ENCODE results near the gene ATP5F1C. TPM values are rescaled to one million over a fixed set of nuclear protein-coding genes. Genes with fewer than 3 reads are reported as not detected.

Gene ATP5F1C
- total RNA-seq, 1 experiment from 2014 or later: 197 TPM

DNA sequence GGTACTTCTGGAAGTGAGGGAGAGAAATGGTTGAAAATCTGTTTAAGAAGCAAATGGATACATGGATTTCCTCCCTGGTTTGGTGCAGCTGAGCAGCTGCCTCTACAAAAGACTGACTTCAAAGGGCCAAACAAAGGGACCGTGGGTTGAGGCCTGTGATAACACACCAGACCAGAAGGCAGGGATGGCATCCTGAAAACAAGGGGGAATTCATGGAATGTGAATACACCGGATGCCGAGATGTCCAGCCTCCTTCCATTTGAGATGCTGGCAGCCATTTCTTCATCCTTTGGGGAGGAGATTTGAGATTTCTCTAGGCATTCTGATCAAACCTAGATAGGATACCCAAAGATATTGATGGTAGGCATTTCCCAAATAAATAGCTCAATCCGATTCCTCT lies 67.2 kb downstream of the ATP5F1C start:
- Histone ChIP-seq H3K27me3 (no peaks in the 10 kb centered on the region), H3K4me1 (no peaks in the 10 kb centered on the region), H3K9me3 (replicated peaks) (no peaks in the 10 kb centered on the region), H3K36me3 (no peaks in the 10 kb centered on the region), H3K27ac (no peak overlapping the region), H3K4me3 (no peak overlapping the region)
- peak; percentile 6 to 9 for DNase-seq

DNA sequence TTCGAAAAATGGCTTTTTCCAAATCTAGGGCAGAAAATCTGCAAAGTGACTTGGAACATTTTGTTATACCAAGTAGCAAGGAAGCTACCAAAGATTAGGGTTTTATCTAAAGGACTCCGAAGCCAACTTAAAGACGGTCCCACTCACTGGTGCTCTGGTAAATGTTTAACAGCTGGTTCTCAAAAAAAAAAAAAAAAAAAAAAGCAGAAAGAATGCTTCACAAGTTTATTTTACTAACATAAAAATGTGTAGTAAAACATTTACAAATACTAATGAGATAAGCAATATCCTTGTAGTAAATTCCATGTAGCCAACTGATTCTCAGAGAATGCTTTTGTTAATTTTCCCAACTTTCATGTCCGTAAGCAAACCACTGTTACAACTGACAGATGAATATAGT lies 68.7 kb downstream of the ATP5F1C start:
- H3K4me3 ChIP-seq: no peak overlapping the region
- H3K27ac ChIP-seq: no peak overlapping the region
- no peaks in the 10 kb centered on the region for H3K36me3 ChIP-seq
- H3K9me3 ChIP-seq (replicated peaks): no peaks in the 10 kb centered on the region
- no peaks in the 10 kb centered on the region for H3K27me3 ChIP-seq
- H3K4me1 ChIP-seq: no peaks in the 10 kb centered on the region
- no peak for DNase-seq

DNA sequence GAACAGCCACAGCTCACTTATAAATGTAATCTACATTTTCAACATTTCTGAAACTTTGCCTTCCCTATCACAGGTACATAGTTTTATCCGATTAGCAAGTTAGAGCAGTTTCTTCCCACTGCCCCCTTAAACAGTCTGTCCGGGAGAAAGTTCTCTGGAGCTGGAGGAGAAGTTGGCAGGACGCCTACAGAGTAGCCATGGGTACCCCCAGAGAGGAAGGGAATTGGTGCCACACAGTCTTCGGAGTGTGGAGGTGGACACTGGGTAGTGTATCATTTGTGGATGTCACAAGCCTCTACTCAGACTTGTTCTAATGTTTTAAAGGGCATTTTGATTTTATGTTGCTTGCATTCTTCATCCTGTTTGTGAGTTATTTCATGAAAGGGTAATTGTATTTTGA lies 69.3 kb downstream of the ATP5F1C start:
- Histone ChIP-seq H3K36me3 (no peaks in the 10 kb centered on the region), H3K4me3 (no peak overlapping the region), H3K27ac (no peak overlapping the region), H3K4me1 (no peaks in the 10 kb centered on the region), H3K27me3 (no peaks in the 10 kb centered on the region), H3K9me3 (replicated peaks) (peaks cover 5% of the 10 kb centered on the region; the same call in 1 of the 2 replicates)
- DNase-seq: no peak

Other genes with a start within 250 kb of the ATP5F1C start
- 0.65 and 0.66 TPM in 2 replicates for gene ITIH5, start 121.2 kb upstream of the ATP5F1C start, total RNA-seq (2014; rRNA removed; shearing (Covaris generic))
- gene ITIH2, start 84.9 kb upstream of the ATP5F1C start, total RNA-seq (2014; rRNA removed; shearing (Covaris generic)): not detected in 2 replicates
- gene KIN, start 184 bp upstream of the ATP5F1C start, total RNA-seq (2014; rRNA removed; shearing (Covaris generic)): 10.8 and 14.6 TPM in 2 replicates
- 3.6 and 3.9 TPM in 2 replicates for gene TAF3, start 30.3 kb downstream of the ATP5F1C start, total RNA-seq (2014; rRNA removed; shearing (Covaris generic))